ENCODE measurements around the gene ABHD10.

ABHD10 gene

GRCh38 chr3:112013058-112013783, 34.4 kb downstream of the ABHD10 start:
- FAIRE-seq = no peak

GRCh38 chr3:112013784-112014143, 34.9 kb downstream of the ABHD10 start:
- FAIRE-seq (no peak), DNase-seq (ENCODE audit: insufficient read length, low spot score) (no peak)
- TF ChIP-seq, protein P1, sequence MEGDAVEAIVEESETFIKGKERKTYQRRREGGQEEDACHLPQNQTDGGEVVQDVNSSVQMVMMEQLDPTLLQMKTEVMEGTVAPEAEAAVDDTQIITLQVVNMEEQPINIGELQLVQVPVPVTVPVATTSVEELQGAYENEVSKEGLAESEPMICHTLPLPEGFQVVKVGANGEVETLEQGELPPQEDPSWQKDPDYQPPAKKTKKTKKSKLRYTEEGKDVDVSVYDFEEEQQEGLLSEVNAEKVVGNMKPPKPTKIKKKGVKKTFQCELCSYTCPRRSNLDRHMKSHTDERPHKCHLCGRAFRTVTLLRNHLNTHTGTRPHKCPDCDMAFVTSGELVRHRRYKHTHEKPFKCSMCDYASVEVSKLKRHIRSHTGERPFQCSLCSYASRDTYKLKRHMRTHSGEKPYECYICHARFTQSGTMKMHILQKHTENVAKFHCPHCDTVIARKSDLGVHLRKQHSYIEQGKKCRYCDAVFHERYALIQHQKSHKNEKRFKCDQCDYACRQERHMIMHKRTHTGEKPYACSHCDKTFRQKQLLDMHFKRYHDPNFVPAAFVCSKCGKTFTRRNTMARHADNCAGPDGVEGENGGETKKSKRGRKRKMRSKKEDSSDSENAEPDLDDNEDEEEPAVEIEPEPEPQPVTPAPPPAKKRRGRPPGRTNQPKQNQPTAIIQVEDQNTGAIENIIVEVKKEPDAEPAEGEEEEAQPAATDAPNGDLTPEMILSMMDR (IDR thresholded peaks at IDR 0.05; ENCODE audit: insufficient read depth, missing control alignments) = no peak

More at GRCh38 chr3:112013058-112013783, 34.4 kb downstream of the ABHD10 start:
- no peak for DNase-seq (ENCODE audit: insufficient read length, low spot score)
- TF ChIP-seq, protein P1 (IDR thresholded peaks at IDR 0.05; ENCODE audit: insufficient read depth, missing control alignments) = peak; percentile 78

DNA sequence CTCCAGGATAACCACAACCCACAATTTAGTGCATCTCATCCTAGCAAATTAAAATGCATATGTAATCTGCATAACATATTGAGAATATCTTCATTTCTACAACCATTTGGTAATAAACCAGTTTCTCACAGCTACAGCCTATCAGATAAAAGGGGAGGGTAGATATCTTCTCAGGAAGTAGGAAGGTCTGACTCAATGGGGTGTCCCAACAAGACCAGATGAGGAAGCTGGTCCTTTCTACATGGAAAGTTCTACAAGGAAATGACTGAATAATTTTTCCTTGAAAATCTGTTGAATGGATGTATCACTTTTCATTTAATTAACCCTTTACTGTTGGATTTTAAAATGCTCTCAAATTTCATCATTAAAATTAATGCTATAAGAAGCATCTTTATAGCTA, 38.3 kb downstream of the ABHD10 start:
- TF ChIP-seq, protein P1 (IDR thresholded peaks at IDR 0.05; ENCODE audit: insufficient read depth, missing control alignments) = no peak
- DNase-seq (ENCODE audit: insufficient read length, low spot score) (no peak), FAIRE-seq (no peak)

DNA sequence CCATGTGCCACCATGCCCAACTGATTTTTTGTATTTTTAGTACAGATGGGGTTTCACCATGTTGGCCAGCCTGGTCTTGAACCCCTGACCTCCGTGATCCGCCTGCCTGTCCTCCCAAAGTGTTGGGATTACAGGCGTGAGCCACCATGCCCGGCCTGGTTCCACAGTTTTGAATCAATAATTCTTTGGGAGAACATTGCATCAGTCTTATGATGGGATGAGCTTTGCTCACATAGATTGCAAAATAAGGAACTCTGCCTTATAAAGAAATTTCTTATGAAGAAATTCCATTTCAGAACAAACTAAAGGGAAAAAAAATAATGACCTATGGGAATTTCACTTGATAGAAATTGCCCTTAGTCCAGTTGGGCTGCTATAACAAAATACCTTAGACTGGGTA, 39.9 kb downstream of the ABHD10 start:
- DNase-seq (ENCODE audit: insufficient read length, low spot score) (no peak), FAIRE-seq (no peak)
- TF ChIP-seq, protein P1 (IDR thresholded peaks at IDR 0.05; ENCODE audit: insufficient read depth, missing control alignments) = no peak

DNA sequence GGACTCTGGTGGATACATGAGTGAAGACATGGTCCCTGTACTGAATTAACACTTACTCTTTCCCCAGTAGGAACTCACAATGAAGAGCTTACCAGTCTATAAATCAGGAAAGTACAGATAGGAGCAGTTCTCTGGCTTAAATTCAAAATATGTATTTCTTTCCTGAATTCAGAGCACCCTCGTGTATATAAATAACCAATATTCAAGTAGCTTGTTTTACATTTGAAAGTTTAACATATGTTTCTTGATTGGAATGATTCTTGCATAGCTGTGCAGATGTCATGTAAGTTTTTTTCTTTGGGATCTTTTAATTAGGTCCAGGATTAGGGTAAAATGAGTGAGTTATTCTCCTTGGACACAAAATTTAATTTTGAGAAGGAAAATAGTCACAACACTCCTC, 40.9 kb downstream of the ABHD10 start:
- no peak for FAIRE-seq
- no peak for DNase-seq (ENCODE audit: insufficient read length, low spot score)
- TF ChIP-seq, protein P1 (IDR thresholded peaks at IDR 0.05; ENCODE audit: insufficient read depth, missing control alignments) = no peak

DNA sequence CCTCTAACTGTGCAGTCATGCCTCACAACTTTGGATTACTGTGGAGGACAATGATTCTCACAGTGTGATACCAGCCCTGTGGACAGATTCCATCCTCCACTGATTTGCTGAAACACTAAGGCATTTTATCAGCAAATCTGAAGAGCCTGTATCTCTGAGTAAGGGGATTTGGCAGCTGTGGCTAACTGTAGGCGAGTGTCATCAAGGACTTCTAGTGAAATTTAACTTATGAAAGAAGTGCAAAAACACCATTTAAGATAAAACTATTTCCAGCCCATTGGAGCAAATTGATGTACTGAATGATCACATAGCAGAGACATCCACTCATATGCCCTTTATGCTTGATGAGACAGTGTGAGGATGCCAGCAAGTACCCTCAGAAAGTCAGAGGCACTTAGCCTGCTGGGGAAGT, 41.9 kb downstream of the ABHD10 start:
- FAIRE-seq (no peak), DNase-seq (ENCODE audit: insufficient read length, low spot score) (no peak)
- TF ChIP-seq, protein P1 (IDR thresholded peaks at IDR 0.05; ENCODE audit: insufficient read depth, missing control alignments) = no peak

DNA sequence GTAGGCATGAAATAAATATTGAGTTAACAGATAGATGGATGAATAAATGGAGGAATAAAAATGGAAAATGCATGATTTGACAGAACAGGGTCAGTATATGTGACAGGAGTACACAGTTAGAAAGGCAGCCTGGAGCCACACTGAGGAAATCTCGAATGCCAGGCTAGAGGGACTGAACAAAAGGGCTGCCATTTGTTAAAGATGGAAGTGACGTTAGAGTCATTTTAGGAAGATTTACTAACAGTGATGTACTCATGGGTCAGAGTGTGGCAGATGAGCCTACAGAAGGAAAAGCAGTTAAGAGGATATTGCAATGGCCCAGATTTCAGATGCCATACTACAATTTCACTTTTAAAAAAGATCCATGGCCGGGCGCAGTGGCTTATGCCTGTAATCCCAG, 48.3 kb downstream of the ABHD10 start:
- FAIRE-seq (no peak), DNase-seq (ENCODE audit: insufficient read length, low spot score) (no peak)
- TF ChIP-seq, protein P1 (IDR thresholded peaks at IDR 0.05; ENCODE audit: insufficient read depth, missing control alignments) = no peak
